Measurements from ENCODE around the gene CSF2RB.

CSF2RB gene

GRCh38 chr22:36887162-36887561 lies 26.3 kb upstream of the CSF2RB start:
- no peak for DNase-seq

- DNase-seq = no peak
Observed at GRCh38 chr22:36891646-36892045, 21.8 kb upstream of the CSF2RB start.

- DNase-seq = no peak
Observed at GRCh38 chr22:36892292-36892691, 21.1 kb upstream of the CSF2RB start.

- no peak for DNase-seq
Observed at GRCh38 chr22:36893262-36893661, 20.2 kb upstream of the CSF2RB start.

GRCh38 chr22:36894266-36894665 lies 19.2 kb upstream of the CSF2RB start:
- DNase-seq = no peak

- DNase-seq = no peak
Observed at GRCh38 chr22:36897611-36898010, 15.8 kb upstream of the CSF2RB start.

- DNase-seq = no peak
Observed at GRCh38 chr22:36898690-36899089, 14.7 kb upstream of the CSF2RB start.

GRCh38 chr22:36899498-36899897 lies 13.9 kb upstream of the CSF2RB start:
- no peak for DNase-seq

GRCh38 chr22:36900225-36900624 lies 13.2 kb upstream of the CSF2RB start:
- no peak for DNase-seq

GRCh38 chr22:36900880-36901279 lies 12.5 kb upstream of the CSF2RB start:
- no peak for DNase-seq

GRCh38 chr22:36901411-36902142 lies 11.9 kb upstream of the CSF2RB start:
- no peak for DNase-seq

GRCh38 chr22:36902143-36902926 lies 11.1 kb upstream of the CSF2RB start:
- DNase-seq = no peak

- DNase-seq = no peak
Observed at GRCh38 chr22:36904260-36904880, 9.1 kb upstream of the CSF2RB start.

- no peak for DNase-seq
Observed at GRCh38 chr22:36907253-36908195, 5.9 kb upstream of the CSF2RB start.

GRCh38 chr22:36910461-36910860 lies 3.0 kb upstream of the CSF2RB start:
- DNase-seq = no peak

- DNase-seq = no peak
Observed at GRCh38 chr22:36911887-36912661, 1.4 kb upstream of the CSF2RB start.

GRCh38 chr22:36912694-36913426 lies 568 bp upstream of the CSF2RB start:
- DNase-seq = no peak

- DNase-seq = no peak
Observed at GRCh38 chr22:36914390-36914752, 943 bp downstream of the CSF2RB start.

- DNase-seq = no peak
Observed at GRCh38 chr22:36916034-36916433, 2.6 kb downstream of the CSF2RB start.

Measured in anterior cingulate cortex (tissue), 58 donors.